ENCODE measurements around the gene RAB33A.
A peak's percentile ranks its signal among the peaks of the same experiment; 100 is the strongest.
"Not testable (repeated sequence)": the region's sequence is repeated elsewhere in the genome, so short reads cannot be mapped to it uniquely, and the experiment has no call there.

RAB33A gene

DNA sequence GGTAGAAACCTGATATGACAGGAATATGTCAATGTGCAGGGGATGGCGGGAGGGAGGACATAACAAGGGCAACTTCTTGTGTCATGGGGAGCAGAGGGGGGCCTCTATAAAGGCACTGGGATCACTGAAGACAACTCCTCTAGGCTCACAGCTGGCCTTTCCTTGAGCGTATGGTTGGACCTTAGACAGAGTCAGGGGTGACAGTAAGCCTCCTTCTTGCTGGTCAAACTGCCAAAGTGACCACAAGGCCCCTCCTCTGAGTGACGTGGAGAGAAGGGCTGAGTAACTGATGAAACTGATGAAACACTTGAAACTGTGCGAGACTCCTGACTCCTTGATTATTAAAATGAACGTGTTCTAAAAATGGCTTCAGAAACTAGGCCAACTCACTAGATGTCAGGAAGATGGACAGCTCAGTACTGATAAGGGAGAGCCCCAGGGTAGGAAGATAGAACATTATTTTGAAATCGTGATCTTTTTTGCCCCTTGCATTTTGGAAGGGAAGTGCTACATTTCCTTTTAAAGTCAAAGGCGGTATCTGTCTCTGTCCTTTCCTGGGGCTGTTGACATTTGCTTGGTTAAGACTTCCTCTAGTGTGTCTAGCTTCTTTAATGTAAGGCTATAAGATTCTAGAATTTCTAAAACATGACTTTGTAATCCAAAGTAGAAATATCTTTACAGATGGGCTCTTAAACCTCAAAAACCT lies 1.6 kb downstream of the RAB33A start:
- peak; percentile 88 for DNase-seq

DNA sequence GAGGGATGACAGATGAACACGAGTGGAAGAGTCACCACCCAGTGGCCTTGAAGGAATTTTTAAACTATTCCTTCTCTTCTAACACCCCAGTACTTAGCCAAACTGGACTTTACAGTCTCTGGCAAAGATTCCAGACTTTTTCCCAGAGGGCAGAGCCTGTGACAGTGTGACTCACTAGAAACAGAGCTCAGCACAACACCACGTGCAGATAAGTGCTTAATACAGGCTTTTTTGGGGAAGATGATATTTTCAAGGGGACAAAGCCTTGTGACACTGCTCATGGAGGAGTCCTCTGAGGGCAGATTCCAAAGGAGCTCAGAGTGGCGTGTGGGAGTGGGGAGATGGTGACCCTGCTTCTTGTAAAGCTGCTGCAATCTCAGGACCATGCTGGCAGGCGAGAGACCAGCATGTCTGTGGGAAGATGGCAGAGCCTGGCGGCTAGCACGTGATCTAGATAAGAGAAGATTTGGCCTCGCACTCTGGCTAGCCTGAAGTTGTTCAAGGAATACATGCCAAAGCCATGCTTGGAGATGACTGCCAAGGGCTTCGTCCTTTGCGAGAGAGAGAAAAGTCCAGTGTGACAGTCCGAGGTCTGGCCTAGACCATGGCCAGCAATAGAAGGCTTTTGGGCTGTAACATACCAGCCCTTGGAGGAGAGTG lies 2.4 kb downstream of the RAB33A start:
- DNase-seq = peak; percentile 63

- no peak for DNase-seq
These were observed 3.2 kb downstream of the RAB33A start for GRCh38 chrX:130174937-130175336.

DNA sequence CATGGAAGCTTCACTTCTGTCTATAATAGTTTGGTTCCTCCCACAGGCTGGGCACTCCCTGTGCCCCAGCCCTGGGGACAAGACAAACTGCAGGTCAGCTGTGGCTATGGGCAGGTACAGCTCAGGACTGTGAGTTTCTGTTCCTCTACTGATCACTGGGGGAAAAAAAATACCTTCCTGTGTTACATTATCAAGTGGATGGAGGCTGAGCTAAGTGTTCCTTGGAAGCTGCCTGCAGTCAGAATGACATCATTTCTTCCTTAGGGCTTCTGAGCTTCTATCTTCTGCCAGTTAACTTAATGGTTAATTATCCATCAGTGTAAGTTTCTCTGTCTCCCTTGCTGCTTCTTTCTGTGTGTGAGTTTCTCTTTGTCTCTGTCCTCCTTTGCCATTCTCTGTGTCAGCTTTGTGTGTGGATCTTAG lies 4.6 kb downstream of the RAB33A start:
- peak; percentile 20 for DNase-seq

GRCh38 chrX:130176942-130177341 lies 5.2 kb downstream of the RAB33A start:
- DNase-seq = no peak

GRCh38 chrX:130179170-130179569 lies 7.4 kb downstream of the RAB33A start:
- DNase-seq = no peak

DNA sequence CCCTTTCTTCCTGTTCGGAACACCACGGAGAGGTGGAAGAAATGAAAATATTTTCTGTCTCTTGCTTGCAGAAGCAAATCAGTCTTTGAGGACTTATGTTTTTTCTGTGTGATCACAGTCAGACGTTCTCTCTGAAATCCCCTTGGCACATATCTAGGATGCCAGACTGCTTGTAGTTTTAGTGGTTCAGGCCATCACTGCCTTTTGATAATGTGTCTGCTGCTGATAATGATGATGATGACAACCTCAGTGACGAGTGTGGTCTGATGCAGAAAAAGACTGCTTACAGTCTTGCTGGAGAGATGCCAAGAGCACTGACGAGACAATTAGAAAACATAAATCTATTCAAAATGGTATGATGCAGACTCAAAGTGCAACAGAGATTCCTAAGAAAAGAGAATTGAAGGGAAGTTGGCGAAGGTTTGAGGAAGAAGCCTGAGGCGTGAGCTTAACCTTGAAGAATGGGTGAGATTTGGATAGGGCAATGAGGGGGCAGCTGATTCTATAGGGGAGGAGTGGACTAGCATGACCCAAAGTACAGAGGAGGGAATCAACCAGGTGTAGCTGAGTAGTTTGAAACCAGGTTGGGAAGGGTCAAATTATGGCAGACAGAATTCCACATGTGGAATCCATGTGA lies 7.9 kb downstream of the RAB33A start:
- no peak for DNase-seq

GRCh38 chrX:130184168-130184567 lies 12.4 kb downstream of the RAB33A start:
- DNase-seq = no peak

GRCh38 chrX:130184857-130185256 lies 13.1 kb downstream of the RAB33A start:
- DNase-seq = no peak

DNA sequence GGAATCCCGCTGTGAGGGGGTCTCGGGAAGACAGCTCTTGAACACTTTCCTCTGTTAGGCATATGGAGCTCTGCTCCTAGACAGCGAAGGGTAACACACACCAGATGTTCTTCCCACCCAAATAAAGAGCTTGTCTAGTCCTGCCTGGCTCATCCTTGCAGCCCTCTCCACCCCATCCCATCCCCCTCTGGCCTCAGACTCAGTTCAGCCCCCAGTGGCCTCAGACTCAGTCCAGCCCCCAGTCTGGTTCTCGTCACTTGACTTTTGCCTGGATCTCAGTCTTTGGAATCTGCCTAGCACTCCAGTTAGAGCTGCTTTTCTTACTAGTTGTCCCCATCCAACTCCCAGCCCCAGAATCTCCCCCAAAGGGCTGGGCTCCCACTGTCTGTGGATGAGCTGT lies 14.9 kb downstream of the RAB33A start:
- no peak for DNase-seq

DNA sequence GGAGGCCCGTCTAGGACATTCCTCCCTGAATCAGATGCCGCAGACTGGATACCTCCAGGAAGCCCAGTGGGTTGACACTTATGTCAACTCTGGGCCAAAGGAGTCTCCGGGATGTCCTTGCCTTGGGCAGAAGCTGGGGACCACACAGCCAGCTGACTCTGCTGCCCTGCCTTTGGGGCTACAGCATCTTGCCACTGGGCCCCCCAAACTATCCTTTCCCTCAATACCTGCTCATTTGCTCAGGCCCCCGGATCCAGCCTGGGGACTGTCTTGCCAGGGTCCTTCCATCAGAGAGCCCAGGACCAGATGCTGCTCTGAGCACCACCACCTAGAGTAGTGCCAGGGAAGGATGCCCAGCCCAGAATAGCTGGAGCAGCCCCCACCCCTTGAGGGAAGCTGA lies 19.0 kb downstream of the RAB33A start:
- DNase-seq = no peak

DNA sequence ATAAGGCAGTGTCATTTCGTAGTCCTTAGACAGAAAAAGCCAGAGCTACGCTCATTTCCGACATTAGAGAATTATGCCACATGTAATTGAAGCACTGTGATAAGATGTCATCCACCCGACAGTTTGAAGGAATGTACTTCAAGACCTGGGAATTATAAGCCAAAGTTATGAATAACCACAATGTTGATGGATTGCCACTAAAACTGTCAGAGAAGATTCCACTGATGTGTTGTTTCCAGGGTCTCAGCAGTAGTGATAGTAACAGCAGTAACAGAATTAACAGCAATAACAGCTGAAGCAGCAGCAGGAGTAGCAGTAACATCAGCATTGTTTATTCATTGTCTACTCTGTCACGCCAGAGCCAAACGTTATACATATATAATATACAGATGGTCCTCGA lies 24.7 kb downstream of the RAB33A start:
- DNase-seq = no peak

GRCh38 chrX:130197464-130197863 lies 25.7 kb downstream of the RAB33A start:
- no peak for DNase-seq

DNA sequence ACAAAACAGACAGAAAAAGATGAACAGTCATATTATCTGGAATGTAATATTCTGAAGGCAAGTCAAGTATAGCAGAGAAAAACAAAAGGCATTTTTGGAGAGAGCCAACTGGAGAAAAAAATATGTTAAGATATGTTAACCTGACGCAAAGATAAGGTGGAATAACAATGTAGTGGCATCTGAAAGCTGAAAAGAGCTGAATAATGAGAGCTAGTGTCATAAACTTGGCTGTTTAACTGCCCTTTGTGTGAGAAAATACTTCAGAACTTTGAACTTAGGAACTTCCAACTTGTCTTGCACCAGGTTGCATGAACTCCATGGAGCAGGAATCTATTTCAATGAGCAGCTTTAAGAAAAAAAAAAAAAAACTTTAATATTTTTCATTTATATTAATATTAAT lies 32.9 kb downstream of the RAB33A start:
- no peak for DNase-seq

DNA sequence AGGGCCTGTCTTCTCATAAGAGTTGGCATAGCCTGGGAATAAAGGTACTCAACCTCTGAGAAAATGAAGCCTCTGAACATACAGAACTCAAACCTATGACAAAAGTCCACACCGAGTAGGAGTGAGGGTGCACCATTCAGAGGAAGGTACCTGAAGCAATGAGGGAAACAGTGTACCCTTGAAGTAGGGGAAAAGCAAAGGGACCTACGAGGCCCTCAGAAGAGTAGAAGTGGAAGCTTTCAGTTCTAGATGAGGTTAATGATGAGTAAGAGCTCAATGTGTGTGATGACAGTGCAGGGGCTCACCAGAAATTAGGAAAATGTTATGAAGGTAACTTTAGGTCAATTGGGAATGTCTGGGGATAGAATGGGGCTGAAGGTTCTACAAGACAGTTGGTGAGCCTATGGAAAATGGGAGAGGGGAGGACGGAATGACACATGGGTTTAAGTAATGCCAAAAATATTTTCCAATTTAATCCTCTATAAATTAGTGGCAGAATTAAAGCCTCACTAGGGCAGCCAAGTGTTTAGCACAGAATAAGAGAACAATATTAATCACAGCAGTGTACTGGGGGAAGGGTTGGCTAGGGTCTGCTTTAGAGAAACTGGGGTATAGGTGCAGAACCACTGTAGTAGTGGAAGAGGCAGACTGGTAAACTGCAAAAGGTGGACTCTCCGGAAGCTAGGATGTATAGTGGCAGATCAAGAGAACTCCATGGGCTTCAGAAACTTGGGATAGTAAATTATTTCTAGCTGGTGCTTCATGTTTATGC lies 39.8 kb downstream of the RAB33A start:
- DNase-seq = no peak

GRCh38 chrX:130212371-130212770 lies 40.6 kb downstream of the RAB33A start:
- no peak for DNase-seq

DNA sequence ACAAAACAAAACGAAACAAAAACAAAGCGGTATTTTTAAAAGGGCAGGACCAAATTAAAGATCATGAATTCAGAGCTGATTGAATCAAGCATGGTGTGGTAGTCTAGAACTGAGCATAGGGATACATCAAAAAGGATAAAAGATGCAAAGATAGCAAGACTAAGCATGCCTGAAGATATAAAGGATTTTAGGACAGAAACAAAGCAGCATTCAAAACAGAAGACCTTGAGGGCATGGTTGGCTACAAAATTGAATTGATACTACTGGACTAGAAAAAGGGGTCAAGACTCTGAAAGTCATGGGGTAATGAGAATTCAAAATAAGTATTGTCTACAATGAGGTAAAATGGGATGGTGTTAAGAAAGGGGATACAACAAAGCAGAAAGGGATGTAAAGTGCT lies 41.6 kb downstream of the RAB33A start:
- no peak for DNase-seq

DNA sequence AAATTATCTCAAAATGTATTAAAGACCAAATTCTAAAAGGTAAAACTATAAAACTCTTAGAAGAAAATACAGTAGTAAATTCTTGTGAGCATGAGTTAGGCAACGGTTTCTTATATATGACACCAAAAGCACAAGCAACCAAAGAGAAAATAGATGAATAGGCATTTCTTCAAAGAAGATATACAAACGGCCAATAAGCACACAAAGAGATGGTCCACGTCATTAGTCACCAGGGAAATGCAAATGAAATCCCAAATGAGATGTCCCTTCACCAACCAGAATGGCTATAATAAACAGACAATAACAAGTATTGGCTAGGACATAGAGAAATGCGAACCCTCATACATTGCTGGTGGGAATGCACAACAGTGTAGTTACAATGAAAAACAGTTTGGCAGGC lies 44.6 kb downstream of the RAB33A start:
- no peak for DNase-seq

GRCh38 chrX:130224810-130225209 lies 53.0 kb downstream of the RAB33A start:
- peak; percentile 45 for DNase-seq

DNA sequence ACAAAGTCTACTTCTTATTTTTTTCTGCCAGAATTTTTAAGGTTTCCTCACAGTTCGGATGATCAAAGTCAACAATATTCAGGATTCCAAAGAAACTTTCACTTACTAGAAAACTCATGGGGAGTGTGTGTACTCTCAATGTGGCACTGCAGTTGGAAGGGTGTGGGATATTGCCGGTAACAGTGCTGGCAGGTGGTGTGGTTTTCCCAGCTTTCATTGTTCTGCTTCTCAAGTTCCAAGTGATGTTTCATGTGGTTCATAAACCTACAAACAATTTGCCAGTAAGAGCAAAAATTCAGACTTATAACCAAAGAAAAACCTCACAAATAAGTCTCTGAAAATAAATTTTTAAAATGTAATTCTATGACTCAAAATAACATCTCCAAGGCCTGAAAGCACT lies 57.1 kb downstream of the RAB33A start:
- DNase-seq = no peak

DNA sequence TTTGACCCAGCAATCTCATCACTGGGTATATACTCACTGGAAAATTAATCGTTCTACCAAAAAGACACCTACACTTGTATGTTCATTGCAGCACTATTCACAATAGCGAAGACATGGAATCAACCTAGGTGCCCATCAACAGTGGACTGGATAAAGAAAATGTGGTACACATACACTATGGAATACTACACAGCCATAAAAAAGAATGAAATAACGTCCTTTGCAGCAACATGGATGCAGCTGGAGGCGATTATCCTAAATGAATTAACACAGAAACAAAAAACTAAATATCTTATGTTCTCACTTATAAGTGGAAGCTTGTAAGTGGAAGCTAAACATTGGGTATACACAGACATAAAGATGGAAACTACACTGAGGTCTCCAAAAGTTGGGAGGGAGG lies 59.4 kb downstream of the RAB33A start:
- not testable (repeated sequence) for DNase-seq
